GM12891 (cell line): ENCODE results near the gene CKAP5.

Experiments
- POLR2A ChIP-seq: IDR thresholded peaks from 2 replicates; pipeline ENCODE4 v1.6.1; 2011; ENCODE audit warnings: low read depth, low read length, control low read depth
- POLR2AphosphoS5 ChIP-seq: IDR thresholded peaks from 2 replicates; pipeline ENCODE4 v1.6.1; 2011; ENCODE audit warnings: low read depth, low read length, control low read depth

- no peak for TF ChIP-seq POLR2A
- TF ChIP-seq POLR2AphosphoS5, result no peak
Measured at GRCh38 chr11:46733234-46733633, 112.8 kb downstream of the CKAP5 start.
